HG03064 (cell line): ENCODE results near the gene BAHD1.

Source experiments
- ATAC-seq: cut with Tn5 transposase; IDR thresholded peaks from one replicate; pipeline ENCODE4 v1.9.1; 2021; ENCODE audit warnings: low read depth; ENCODE audit not compliant: unreplicated experiment

BAHD1 gene

GRCh38 chr15:40440743-40441564 lies at the start of gene BAHD1:
Gene BAHD1 (plus strand): TSS chr15:40440953. CDS start chr15:40458465, 17,512 bp downstream.
- peak; percentile 83 for ATAC-seq

GRCh38 chr15:40392986-40393948 lies 47.5 kb upstream of the BAHD1 start:
- ATAC-seq, result no peak

GRCh38 chr15:40397688-40398412 lies 42.9 kb upstream of the BAHD1 start:
- no peak for ATAC-seq

- peak; percentile 71 for ATAC-seq
Measured at GRCh38 chr15:40398413-40398873, 42.3 kb upstream of the BAHD1 start.

- no peak for ATAC-seq
Measured at GRCh38 chr15:40399370-40399769, 41.4 kb upstream of the BAHD1 start.

GRCh38 chr15:40405501-40406381 lies 35.0 kb upstream of the BAHD1 start, which contains the start of gene IVD:
Gene IVD (plus strand): TSS chr15:40405795. CDS start chr15:40405828, 33 bp downstream.
- peak; percentile 81 for ATAC-seq

- ATAC-seq, result no peak
Measured at GRCh38 chr15:40407330-40407990, 33.3 kb upstream of the BAHD1 start.

- ATAC-seq, result no peak
Measured at GRCh38 chr15:40409366-40409765, 31.4 kb upstream of the BAHD1 start.

GRCh38 chr15:40410476-40410875 lies 30.3 kb upstream of the BAHD1 start:
- ATAC-seq, result no peak

GRCh38 chr15:40412095-40412759 lies 28.5 kb upstream of the BAHD1 start:
- no peak for ATAC-seq

- ATAC-seq, result no peak
Measured at GRCh38 chr15:40413036-40413435, 27.7 kb upstream of the BAHD1 start.

- no peak for ATAC-seq
Measured at GRCh38 chr15:40414816-40415215, 25.9 kb upstream of the BAHD1 start.

GRCh38 chr15:40415226-40415625 lies 25.5 kb upstream of the BAHD1 start:
- ATAC-seq, result no peak

- no peak for ATAC-seq
Measured at GRCh38 chr15:40416056-40416455, 24.7 kb upstream of the BAHD1 start.

GRCh38 chr15:40418126-40418525 lies 22.6 kb upstream of the BAHD1 start:
- no peak for ATAC-seq

- ATAC-seq, result no peak
Measured at GRCh38 chr15:40420071-40420713, 20.6 kb upstream of the BAHD1 start.

- no peak for ATAC-seq
Measured at GRCh38 chr15:40420793-40421192, 20.0 kb upstream of the BAHD1 start.
